ENCODE results near the gene MMP7. TPM values are rescaled to one million over a fixed set of nuclear protein-coding genes. Genes with fewer than 3 reads are reported as not detected.

MMP7 gene, protein sequence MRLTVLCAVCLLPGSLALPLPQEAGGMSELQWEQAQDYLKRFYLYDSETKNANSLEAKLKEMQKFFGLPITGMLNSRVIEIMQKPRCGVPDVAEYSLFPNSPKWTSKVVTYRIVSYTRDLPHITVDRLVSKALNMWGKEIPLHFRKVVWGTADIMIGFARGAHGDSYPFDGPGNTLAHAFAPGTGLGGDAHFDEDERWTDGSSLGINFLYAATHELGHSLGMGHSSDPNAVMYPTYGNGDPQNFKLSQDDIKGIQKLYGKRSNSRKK
- 1 to 10 TPM in 1 of 2 donors, under 1 TPM in 1; 0.42 to 2.2 TPM for total RNA-seq
- not detected for polyA plus RNA-seq
- long read RNA-seq, donor 1, partial matches to known transcripts: 0 of 1 reads
- long read RNA-seq, donor 1, other reads (novel, unspliced or antisense): 0 of 1 reads
- long read RNA-seq, donor 2, partial matches to known transcripts: 0 of 1 reads
- long read RNA-seq, donor 2, other reads (novel, unspliced or antisense): 0 of 1 reads

DNA sequence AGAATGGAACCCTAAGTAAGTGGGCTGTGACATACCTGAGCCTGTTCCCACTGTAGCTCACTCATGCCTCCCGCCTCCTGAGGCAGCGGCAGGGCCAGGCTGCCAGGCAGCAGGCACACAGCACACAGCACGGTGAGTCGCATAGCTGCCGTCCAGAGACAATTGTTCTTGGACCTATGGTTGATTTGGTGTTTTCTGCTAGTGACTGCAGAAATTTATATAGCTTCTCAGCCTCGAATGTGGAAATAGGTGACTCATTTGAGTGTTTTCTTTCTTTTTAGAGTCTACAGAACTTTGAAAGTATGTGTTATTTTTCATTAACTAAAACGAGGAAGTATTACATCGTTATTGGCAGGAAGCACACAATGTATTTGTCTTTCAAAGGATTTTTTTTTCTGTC, at the start of gene MMP7:
MMP7 (minus strand) TSS at position 190 of the 400 bp plus-strand sequence; CDS start at position 143, 47 bp downstream.
- no peak for DNase-seq
- H3K27ac ChIP-seq (ENCODE audit: low read depth in 1 of 2, low read length in 2 of 2): no peak within 1 kb of the TSS
- intact Hi-C loops (cut with DNase I): loop anchor here in 1 of 2 donors (2.0 kb wide), 1 partner anchor 56 kb away; no protein-coding TSS in a partner anchor
- no peaks in the 10 kb centered on the region for H3K36me3 ChIP-seq (ENCODE audit: control insufficient read depth in 1 of 2, insufficient read depth in 2 of 2, low read length in 1 of 2)
- no peaks in the 10 kb centered on the region for H3K4me1 ChIP-seq (ENCODE audit: control insufficient read depth in 1 of 2, insufficient read depth in 2 of 2, low read length in 2 of 2)
- no peaks in the 10 kb centered on the region for H3K27me3 ChIP-seq (ENCODE audit: control insufficient read depth in 1 of 2, insufficient read depth in 2 of 2, low read length in 1 of 2)
- no peaks in the 10 kb centered on the region for H3K9me3 ChIP-seq (ENCODE audit: control insufficient read depth, low read length)
- no peak for ATAC-seq (ENCODE audit: low FRiP score)
- 19 to 25% methylated on average over 8 of the region's 8 CpGs for WGBS, 2 donors
- H3K4me3 ChIP-seq (ENCODE audit: low read length in 2 of 2): no peak within 1 kb of the TSS

DNA sequence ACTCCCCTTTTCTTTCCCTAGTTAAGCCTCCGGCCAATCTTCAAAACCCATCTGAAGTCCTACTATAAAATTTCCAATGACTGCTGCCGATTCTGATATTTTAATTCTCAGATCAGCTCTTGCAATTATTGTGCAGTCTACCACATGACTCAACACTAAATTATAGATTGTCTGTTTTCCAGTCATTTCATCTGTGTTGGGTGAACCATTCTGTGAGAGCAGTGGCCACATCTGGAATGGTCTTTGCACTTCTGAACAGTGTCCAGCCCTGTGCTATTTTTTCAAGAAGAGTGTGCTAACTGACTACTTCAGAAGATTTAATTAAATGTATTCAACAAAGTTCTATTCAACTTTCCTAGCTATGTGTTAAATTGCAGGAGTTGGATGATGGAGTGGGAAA, 47.2 kb upstream of the MMP7 start:
- intact Hi-C loops (cut with DNase I): no loop called here
- no peaks in the 10 kb centered on the region for H3K9me3 ChIP-seq (ENCODE audit: control insufficient read depth, low read length)
- no peaks in the 10 kb centered on the region for H3K27me3 ChIP-seq (ENCODE audit: control insufficient read depth in 1 of 2, insufficient read depth in 2 of 2, low read length in 1 of 2)
- no peak overlapping the region for H3K4me3 ChIP-seq (ENCODE audit: low read length in 2 of 2)
- WGBS, 2 donors: 81 to 85% methylated on average over 2 of the region's 2 CpGs
- no peak overlapping the region for H3K27ac ChIP-seq (ENCODE audit: low read depth in 1 of 2, low read length in 2 of 2)
- no peaks in the 10 kb centered on the region for H3K36me3 ChIP-seq (ENCODE audit: control insufficient read depth in 1 of 2, insufficient read depth in 2 of 2, low read length in 1 of 2)
- no peak for DNase-seq
- ATAC-seq (ENCODE audit: low FRiP score): no peak
- no peaks in the 10 kb centered on the region for H3K4me1 ChIP-seq (ENCODE audit: control insufficient read depth in 1 of 2, insufficient read depth in 2 of 2, low read length in 2 of 2)

DNA sequence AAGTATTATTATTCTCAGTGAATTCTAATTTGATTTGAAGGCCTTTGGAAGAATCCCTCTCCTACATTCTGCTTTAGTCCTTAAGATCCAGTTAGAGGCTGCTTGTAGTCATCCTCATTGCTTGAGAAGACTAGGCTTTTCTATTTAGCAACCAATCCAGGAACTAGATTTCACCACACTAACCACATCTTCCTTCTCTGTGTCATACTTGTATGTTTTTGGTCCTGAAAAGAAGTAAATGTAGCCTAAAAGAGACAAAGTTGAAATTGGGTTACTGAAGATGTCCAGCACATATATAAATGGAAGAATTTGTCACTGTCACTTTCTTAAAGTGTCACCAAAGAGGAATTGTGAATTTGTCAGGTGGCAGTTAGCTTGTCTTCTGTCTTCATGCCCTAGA, 46.6 kb upstream of the MMP7 start:
- H3K4me3 ChIP-seq (ENCODE audit: low read length in 2 of 2): no peak overlapping the region
- no peaks in the 10 kb centered on the region for H3K9me3 ChIP-seq (ENCODE audit: control insufficient read depth, low read length)
- ATAC-seq (ENCODE audit: low FRiP score) (no peak), DNase-seq (no peak)
- H3K27ac ChIP-seq (ENCODE audit: low read depth in 1 of 2, low read length in 2 of 2): no peak overlapping the region
- H3K4me1 ChIP-seq (ENCODE audit: control insufficient read depth in 1 of 2, insufficient read depth in 2 of 2, low read length in 2 of 2): no peaks in the 10 kb centered on the region
- intact Hi-C loops (cut with DNase I): no loop called here
- no peaks in the 10 kb centered on the region for H3K27me3 ChIP-seq (ENCODE audit: control insufficient read depth in 1 of 2, insufficient read depth in 2 of 2, low read length in 1 of 2)
- no peaks in the 10 kb centered on the region for H3K36me3 ChIP-seq (ENCODE audit: control insufficient read depth in 1 of 2, insufficient read depth in 2 of 2, low read length in 1 of 2)

DNA sequence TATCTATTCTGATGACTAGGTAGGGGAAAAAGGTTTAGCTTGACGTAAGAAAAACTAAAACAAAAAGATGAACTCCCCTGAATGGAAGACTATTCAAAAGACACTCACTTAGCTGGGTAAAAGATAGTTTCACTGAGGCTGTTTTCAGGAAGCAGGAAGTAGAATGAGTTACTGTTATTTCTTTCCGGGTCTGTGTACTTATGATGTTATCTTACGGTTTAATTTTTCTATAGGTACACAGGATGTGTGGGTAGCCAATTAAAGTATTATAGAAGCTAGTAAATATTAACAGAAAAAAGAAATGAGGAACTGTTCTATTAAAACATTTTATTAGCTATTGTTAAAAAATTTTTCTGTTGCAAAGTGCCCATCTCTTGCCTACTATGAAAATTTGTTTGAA, 45.8 kb upstream of the MMP7 start:
- intact Hi-C loops (cut with DNase I): no loop called here
- Histone ChIP-seq H3K4me1 (ENCODE audit: control insufficient read depth in 1 of 2, insufficient read depth in 2 of 2, low read length in 2 of 2) (no peaks in the 10 kb centered on the region), H3K36me3 (ENCODE audit: control insufficient read depth in 1 of 2, insufficient read depth in 2 of 2, low read length in 1 of 2) (no peaks in the 10 kb centered on the region), H3K9me3 (ENCODE audit: control insufficient read depth, low read length) (no peaks in the 10 kb centered on the region), H3K4me3 (ENCODE audit: low read length in 2 of 2) (no peak overlapping the region), H3K27me3 (ENCODE audit: control insufficient read depth in 1 of 2, insufficient read depth in 2 of 2, low read length in 1 of 2) (no peaks in the 10 kb centered on the region), H3K27ac (ENCODE audit: low read depth in 1 of 2, low read length in 2 of 2) (no peak overlapping the region)
- DNase-seq (no peak), ATAC-seq (ENCODE audit: low FRiP score) (no peak)
- 72 to 76% methylated on average over 3 of the region's 3 CpGs for WGBS, 2 donors

DNA sequence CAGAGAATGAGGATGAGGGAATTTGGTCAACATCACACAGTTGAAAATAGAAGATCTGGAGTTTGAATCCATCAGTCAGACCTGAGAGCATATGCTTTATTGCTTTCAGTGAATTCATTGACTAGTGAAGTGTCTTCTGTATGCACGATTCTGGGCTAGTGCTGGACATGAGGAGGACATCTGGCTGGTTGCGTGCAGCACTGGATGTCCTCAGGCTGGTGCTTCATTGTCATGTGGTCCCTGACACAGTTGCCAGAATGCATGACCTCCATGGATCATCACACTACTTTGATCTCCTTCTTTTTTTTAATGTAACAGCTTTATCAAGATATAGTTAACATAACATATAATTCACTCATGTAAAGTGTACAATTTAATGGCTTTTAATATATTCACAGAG, 44.5 kb upstream of the MMP7 start:
- no peak overlapping the region for H3K27ac ChIP-seq (ENCODE audit: low read depth in 1 of 2, low read length in 2 of 2)
- ATAC-seq (ENCODE audit: low FRiP score) (no peak), DNase-seq (no peak)
- no peaks in the 10 kb centered on the region for H3K4me1 ChIP-seq (ENCODE audit: control insufficient read depth in 1 of 2, insufficient read depth in 2 of 2, low read length in 2 of 2)
- WGBS, 2 donors: 84 to 93% methylated on average over 2 of the region's 2 CpGs
- H3K9me3 ChIP-seq (ENCODE audit: control insufficient read depth, low read length): no peaks in the 10 kb centered on the region
- intact Hi-C loops (cut with DNase I): no loop called here
- H3K36me3 ChIP-seq (ENCODE audit: control insufficient read depth in 1 of 2, insufficient read depth in 2 of 2, low read length in 1 of 2): no peaks in the 10 kb centered on the region
- H3K4me3 ChIP-seq (ENCODE audit: low read length in 2 of 2): no peak overlapping the region
- H3K27me3 ChIP-seq (ENCODE audit: control insufficient read depth in 1 of 2, insufficient read depth in 2 of 2, low read length in 1 of 2): no peaks in the 10 kb centered on the region

DNA sequence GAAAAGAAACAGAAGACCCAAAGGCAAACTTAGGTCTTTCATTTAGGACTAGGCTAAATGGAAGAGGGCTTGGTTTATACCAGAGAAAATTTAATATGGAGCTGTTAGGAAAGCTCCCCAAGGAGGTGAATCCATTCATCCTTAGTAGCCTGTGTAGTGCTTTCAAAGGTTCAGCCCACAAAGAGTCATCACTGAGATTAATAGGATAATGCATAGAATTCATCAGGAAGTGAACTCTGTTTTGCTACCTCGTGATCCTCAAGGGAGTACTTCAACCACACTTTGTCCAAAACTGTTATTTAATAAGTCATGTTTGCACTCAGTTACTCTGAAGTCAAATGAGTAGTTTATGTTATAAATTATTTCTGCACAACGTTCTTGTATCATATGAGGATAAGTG, 43.3 kb upstream of the MMP7 start:
- intact Hi-C loops (cut with DNase I): no loop called here
- H3K4me3 ChIP-seq (ENCODE audit: low read length in 2 of 2): no peak overlapping the region
- ATAC-seq (ENCODE audit: low FRiP score): no peak
- no peaks in the 10 kb centered on the region for H3K36me3 ChIP-seq (ENCODE audit: control insufficient read depth in 1 of 2, insufficient read depth in 2 of 2, low read length in 1 of 2)
- 35 to 43% methylated on average over 2 of the region's 2 CpGs for WGBS, 2 donors
- no peaks in the 10 kb centered on the region for H3K9me3 ChIP-seq (ENCODE audit: control insufficient read depth, low read length)
- no peaks in the 10 kb centered on the region for H3K4me1 ChIP-seq (ENCODE audit: control insufficient read depth in 1 of 2, insufficient read depth in 2 of 2, low read length in 2 of 2)
- H3K27me3 ChIP-seq (ENCODE audit: control insufficient read depth in 1 of 2, insufficient read depth in 2 of 2, low read length in 1 of 2): no peaks in the 10 kb centered on the region
- no peak for DNase-seq
- no peak overlapping the region for H3K27ac ChIP-seq (ENCODE audit: low read depth in 1 of 2, low read length in 2 of 2)

DNA sequence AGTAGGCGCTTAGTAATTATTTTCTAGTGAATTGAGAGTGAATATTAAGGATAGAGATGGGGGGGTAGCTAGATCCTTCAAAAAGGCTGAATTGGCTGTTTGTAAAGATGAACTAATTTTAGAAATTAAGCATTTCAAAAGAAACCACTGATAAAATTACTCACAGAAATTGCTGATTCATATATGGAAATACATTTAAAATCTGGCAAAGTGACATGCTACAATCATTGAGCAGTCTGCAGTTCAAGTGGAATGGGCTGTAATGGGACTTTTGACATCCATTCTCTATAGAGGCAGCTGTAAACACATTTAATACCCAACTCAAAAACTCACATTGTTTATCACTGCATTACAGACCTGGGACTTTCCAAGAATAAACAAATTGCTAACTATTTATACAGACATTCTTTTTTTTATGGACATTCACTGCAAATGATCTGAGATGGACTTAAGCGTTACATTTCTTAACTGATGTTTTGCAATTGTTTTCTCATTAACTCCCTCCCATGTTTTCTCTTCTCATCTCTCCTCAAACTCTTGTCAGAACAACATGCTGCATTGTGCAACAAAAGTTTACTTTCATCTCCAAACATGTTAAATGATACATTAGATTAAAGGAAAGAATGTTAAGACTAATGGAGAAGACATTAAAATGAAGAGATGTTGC, 42.1 kb upstream of the MMP7 start:
- no peak overlapping the region for H3K4me3 ChIP-seq (ENCODE audit: low read length in 2 of 2)
- DNase-seq (no peak), ATAC-seq (ENCODE audit: low FRiP score) (no peak)
- intact Hi-C loops (cut with DNase I): no loop called here
- no peaks in the 10 kb centered on the region for H3K9me3 ChIP-seq (ENCODE audit: control insufficient read depth, low read length)
- H3K27me3 ChIP-seq (ENCODE audit: control insufficient read depth in 1 of 2, insufficient read depth in 2 of 2, low read length in 1 of 2): no peaks in the 10 kb centered on the region
- WGBS, 2 donors: 94% methylated on average over 2 of the region's 2 CpGs
- no peaks in the 10 kb centered on the region for H3K4me1 ChIP-seq (ENCODE audit: control insufficient read depth in 1 of 2, insufficient read depth in 2 of 2, low read length in 2 of 2)
- H3K36me3 ChIP-seq (ENCODE audit: control insufficient read depth in 1 of 2, insufficient read depth in 2 of 2, low read length in 1 of 2): no peaks in the 10 kb centered on the region
- no peak overlapping the region for H3K27ac ChIP-seq (ENCODE audit: low read depth in 1 of 2, low read length in 2 of 2)

DNA sequence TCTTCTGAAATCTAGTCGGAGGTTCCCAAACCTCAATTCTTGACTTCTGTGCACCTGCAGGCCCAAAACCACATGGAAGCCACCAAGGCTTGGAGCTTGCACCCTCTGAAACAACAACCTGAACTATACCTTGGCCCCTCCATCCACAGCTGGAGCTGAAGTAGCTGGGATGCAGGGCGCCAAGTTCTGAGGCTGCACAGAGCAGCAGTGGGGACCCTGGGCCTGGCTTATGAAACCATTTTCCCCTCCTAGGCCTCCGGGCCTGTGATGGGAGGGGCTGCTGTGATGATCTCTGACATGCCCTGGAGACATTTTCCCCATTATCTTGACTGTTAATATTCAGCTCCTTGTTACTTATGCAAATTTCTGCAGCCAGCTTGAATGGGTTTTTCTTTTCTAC, 38.3 kb upstream of the MMP7 start:
- WGBS, 2 donors: 61 to 77% methylated on average over 3 of the region's 3 CpGs
- H3K4me1 ChIP-seq (ENCODE audit: control insufficient read depth in 1 of 2, insufficient read depth in 2 of 2, low read length in 2 of 2): no peaks in the 10 kb centered on the region
- no peak for ATAC-seq (ENCODE audit: low FRiP score)

DNA sequence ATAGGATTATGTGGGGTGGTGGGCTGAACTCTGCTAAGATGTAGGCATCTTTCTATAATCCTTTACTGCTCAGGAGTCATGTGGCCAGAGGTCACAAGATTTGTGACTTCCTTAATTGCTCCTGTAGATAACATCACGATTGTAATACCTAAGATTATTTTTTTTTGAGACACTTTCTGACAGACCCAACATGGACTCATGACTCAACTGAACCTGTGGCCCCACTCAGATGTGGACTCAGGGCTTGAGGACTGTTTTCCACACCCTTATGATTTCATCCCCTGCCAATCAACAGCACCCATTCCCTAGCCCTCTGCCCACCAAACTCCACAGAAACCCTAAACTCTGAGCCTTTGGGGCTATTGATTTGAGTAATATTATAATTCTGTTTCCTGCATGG, 35.6 kb upstream of the MMP7 start:
- Histone ChIP-seq H3K4me1 (ENCODE audit: control insufficient read depth in 1 of 2, insufficient read depth in 2 of 2, low read length in 2 of 2) (no peaks in the 10 kb centered on the region), H3K9me3 (ENCODE audit: control insufficient read depth, low read length) (peaks cover 3% of the 10 kb centered on the region), H3K27me3 (ENCODE audit: control insufficient read depth in 1 of 2, insufficient read depth in 2 of 2, low read length in 1 of 2) (no peaks in the 10 kb centered on the region), H3K4me3 (ENCODE audit: low read length in 2 of 2) (no peak overlapping the region), H3K36me3 (ENCODE audit: control insufficient read depth in 1 of 2, insufficient read depth in 2 of 2, low read length in 1 of 2) (no peaks in the 10 kb centered on the region), H3K27ac (ENCODE audit: low read depth in 1 of 2, low read length in 2 of 2) (no peak overlapping the region)
- ATAC-seq (ENCODE audit: low FRiP score) (no peak), DNase-seq (no peak)
- intact Hi-C loops (cut with DNase I): no loop called here
- WGBS, 2 donors: 22 to 33% methylated on average over 1 of the region's 1 CpG

More for the DNA sequence above, 38.3 kb upstream of the MMP7 start:
- Histone ChIP-seq H3K27me3 (ENCODE audit: control insufficient read depth in 1 of 2, insufficient read depth in 2 of 2, low read length in 1 of 2) (no peaks in the 10 kb centered on the region), H3K27ac (ENCODE audit: low read depth in 1 of 2, low read length in 2 of 2) (no peak overlapping the region), H3K4me3 (ENCODE audit: low read length in 2 of 2) (no peak overlapping the region), H3K9me3 (ENCODE audit: control insufficient read depth, low read length) (peaks cover 3% of the 10 kb centered on the region), H3K36me3 (ENCODE audit: control insufficient read depth in 1 of 2, insufficient read depth in 2 of 2, low read length in 1 of 2) (no peaks in the 10 kb centered on the region)
- no peak for DNase-seq
- intact Hi-C loops (cut with DNase I): no loop called here

Data from aorta (tissue), 5 donors.